WTC11 (cell line): ENCODE results near the gene IFNL2.

Experiments used
- CREB1 ChIP-seq: sonication (generic); formaldehyde crosslinking; IDR thresholded peaks from 2 replicates; pipeline ENCODE4 v1.8.0; 2023; ENCODE audit warnings: mild to moderate bottlenecking, missing genetic modification reagents
- CTCF ChIP-seq: fragments of 200-600 bp; IDR thresholded peaks from 2 replicates; pipeline ENCODE4 v1.8.0; 2022; ENCODE audit warnings: antibody characterized with exemption
- E2F1 ChIP-seq: sonication (generic); formaldehyde crosslinking; IDR thresholded peaks from 2 replicates; pipeline ENCODE4 v1.8.0; 2022; ENCODE audit warnings: mild to moderate bottlenecking, missing genetic modification reagents
- FOXJ3 ChIP-seq: sonication (generic); formaldehyde crosslinking; IDR thresholded peaks from 2 replicates; pipeline ENCODE4 v1.9.0; 2021; ENCODE audit warnings: missing genetic modification reagents, mild to moderate bottlenecking, borderline replicate concordance
- MAX ChIP-seq: sonication (generic); formaldehyde crosslinking; IDR thresholded peaks from 2 replicates; pipeline ENCODE4 v1.8.0; 2022; ENCODE audit warnings: mild to moderate bottlenecking, missing genetic modification reagents
- TF ChIP-seq, protein P1 (sequence below): sonication (generic); formaldehyde crosslinking; IDR thresholded peaks from 2 replicates; pipeline ENCODE4 v1.8.0; 2022; ENCODE audit warnings: missing genetic modification reagents
- TF ChIP-seq, protein P2 (sequence below): sonication (generic); formaldehyde crosslinking; IDR thresholded peaks from 2 replicates; pipeline ENCODE4 v1.8.0; 2022; ENCODE audit warnings: mild to moderate bottlenecking, missing genetic modification reagents
- TF ChIP-seq, protein P3 (sequence below): sonication (generic); formaldehyde crosslinking; IDR thresholded peaks from 2 replicates; pipeline ENCODE4 v1.8.0; 2023; ENCODE audit warnings: missing genetic modification reagents

- TF ChIP-seq, protein P1, sequence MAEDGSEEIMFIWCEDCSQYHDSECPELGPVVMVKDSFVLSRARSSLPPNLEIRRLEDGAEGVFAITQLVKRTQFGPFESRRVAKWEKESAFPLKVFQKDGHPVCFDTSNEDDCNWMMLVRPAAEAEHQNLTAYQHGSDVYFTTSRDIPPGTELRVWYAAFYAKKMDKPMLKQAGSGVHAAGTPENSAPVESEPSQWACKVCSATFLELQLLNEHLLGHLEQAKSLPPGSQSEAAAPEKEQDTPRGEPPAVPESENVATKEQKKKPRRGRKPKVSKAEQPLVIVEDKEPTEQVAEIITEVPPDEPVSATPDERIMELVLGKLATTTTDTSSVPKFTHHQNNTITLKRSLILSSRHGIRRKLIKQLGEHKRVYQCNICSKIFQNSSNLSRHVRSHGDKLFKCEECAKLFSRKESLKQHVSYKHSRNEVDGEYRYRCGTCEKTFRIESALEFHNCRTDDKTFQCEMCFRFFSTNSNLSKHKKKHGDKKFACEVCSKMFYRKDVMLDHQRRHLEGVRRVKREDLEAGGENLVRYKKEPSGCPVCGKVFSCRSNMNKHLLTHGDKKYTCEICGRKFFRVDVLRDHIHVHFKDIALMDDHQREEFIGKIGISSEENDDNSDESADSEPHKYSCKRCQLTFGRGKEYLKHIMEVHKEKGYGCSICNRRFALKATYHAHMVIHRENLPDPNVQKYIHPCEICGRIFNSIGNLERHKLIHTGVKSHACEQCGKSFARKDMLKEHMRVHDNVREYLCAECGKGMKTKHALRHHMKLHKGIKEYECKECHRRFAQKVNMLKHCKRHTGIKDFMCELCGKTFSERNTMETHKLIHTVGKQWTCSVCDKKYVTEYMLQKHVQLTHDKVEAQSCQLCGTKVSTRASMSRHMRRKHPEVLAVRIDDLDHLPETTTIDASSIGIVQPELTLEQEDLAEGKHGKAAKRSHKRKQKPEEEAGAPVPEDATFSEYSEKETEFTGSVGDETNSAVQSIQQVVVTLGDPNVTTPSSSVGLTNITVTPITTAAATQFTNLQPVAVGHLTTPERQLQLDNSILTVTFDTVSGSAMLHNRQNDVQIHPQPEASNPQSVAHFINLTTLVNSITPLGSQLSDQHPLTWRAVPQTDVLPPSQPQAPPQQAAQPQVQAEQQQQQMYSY (CRISPR knock-in tag), result no peak
- no peak for TF ChIP-seq MAX (CRISPR knock-in tag)
- TF ChIP-seq, protein P2, sequence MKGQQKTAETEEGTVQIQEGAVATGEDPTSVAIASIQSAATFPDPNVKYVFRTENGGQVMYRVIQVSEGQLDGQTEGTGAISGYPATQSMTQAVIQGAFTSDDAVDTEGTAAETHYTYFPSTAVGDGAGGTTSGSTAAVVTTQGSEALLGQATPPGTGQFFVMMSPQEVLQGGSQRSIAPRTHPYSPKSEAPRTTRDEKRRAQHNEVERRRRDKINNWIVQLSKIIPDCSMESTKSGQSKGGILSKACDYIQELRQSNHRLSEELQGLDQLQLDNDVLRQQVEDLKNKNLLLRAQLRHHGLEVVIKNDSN, result no peak
- no peak for TF ChIP-seq CTCF
- TF ChIP-seq FOXJ3 (CRISPR knock-in tag), result no peak
- TF ChIP-seq, protein P3, sequence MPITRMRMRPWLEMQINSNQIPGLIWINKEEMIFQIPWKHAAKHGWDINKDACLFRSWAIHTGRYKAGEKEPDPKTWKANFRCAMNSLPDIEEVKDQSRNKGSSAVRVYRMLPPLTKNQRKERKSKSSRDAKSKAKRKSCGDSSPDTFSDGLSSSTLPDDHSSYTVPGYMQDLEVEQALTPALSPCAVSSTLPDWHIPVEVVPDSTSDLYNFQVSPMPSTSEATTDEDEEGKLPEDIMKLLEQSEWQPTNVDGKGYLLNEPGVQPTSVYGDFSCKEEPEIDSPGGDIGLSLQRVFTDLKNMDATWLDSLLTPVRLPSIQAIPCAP (CRISPR knock-in tag), result no peak
- TF ChIP-seq CREB1 (CRISPR knock-in tag), result no peak
- TF ChIP-seq E2F1 (CRISPR knock-in tag), result no peak
These were observed 17.1 kb upstream of the IFNL2 start for GRCh38 chr19:39251081-39251480.
